Measurements from ENCODE around the gene RIMS4.

Gene RIMS4

DNA sequence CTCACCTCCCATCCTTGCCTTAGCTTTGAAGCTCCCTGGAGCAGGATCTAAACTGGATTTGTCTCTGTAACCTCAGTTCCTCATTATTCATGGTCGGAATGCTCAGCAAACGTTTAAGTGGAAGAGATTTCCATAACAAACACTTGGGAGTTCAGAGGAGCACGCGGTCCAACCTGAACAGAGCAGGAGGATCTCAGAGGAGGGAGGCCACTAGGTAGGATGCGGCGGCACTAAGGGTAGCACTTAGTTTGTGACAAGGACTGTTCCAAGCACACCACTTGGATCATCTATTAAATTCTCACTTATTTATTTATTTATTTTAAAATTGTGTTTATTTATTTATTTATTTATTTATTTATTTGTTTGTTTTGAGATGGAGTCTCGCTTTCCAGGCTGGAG is 108.5 kb downstream of the RIMS4 start:
- Histone ChIP-seq H3K4me3 (ENCODE audit: low read length) (no peak overlapping the region), H3K4me1 (ENCODE audit: control insufficient read depth, insufficient read depth, low read length) (peaks cover 47% of the 10 kb centered on the region)

More for the DNA sequence above, 108.5 kb downstream of the RIMS4 start:
- H3K9ac ChIP-seq (ENCODE audit: low read depth, low read length) = no peak overlapping the region
- H3K27me3 ChIP-seq (ENCODE audit: control insufficient read depth, insufficient read depth, low read length) = peaks cover 6% of the 10 kb centered on the region
- H3K9me3 ChIP-seq (replicated peaks; ENCODE audit: low read length) = no peaks in the 10 kb centered on the region
- no peaks in the 10 kb centered on the region for H3K36me3 ChIP-seq (ENCODE audit: insufficient read depth, low read length)
- H3K4me2 ChIP-seq (ENCODE audit: low read length) = no peak overlapping the region

Measured in skeletal muscle satellite cell (primary cell).